Aorta (tissue), 5 donors: ENCODE measurements around the gene TUFT1. TPM values are rescaled to one million over a fixed set of nuclear protein-coding genes. Genes with fewer than 3 reads are reported as not detected.

ENCODE experiments used
- ATAC-seq: fragments of 200-7000 bp; cut with Tn5 transposase; one replicate; pipeline ENCODE4 v1.9.1; 2022; ENCODE audit warnings: moderate library complexity; ENCODE audit not compliant: low FRiP score
- DNase-seq, 2 donors: peaks; one replicate each; pipeline ENCODE4 v3.0.0-alpha.2; 2020
- H3K27ac ChIP-seq, 2 donors: one replicate each; pipeline ENCODE4 v1.5.1; 2013; ENCODE audit warnings: low read length in 2 of 2, mild to moderate bottlenecking in 2 of 2, moderate library complexity in 2 of 2, control low read depth in 1 of 2, inconsistent platforms in 1 of 2, low read depth in 1 of 2
- H3K27me3 ChIP-seq, 2 donors: one replicate each; pipeline ENCODE4 v1.6.1; 2013; ENCODE audit warnings: control low read depth in 1 of 2, low read length in 1 of 2, mild to moderate bottlenecking in 1 of 2, moderate library complexity in 1 of 2; ENCODE audit not compliant: insufficient read depth in 2 of 2, control insufficient read depth in 1 of 2
- H3K36me3 ChIP-seq, 2 donors: one replicate each; pipeline ENCODE4 v1.6.1; 2013; ENCODE audit warnings: control low read depth in 1 of 2, low read length in 1 of 2, mild to moderate bottlenecking in 1 of 2; ENCODE audit not compliant: insufficient read depth in 2 of 2, control insufficient read depth in 1 of 2
- H3K4me1 ChIP-seq, 2 donors: one replicate each; pipeline ENCODE4 v1.6.1; 2013; ENCODE audit warnings: low read length in 2 of 2, control low read depth in 1 of 2, mild to moderate bottlenecking in 1 of 2, moderate library complexity in 1 of 2; ENCODE audit not compliant: insufficient read depth in 2 of 2, control insufficient read depth in 1 of 2
- H3K4me3 ChIP-seq, 2 donors: one replicate each; pipeline ENCODE4 v1.5.1; 2013; ENCODE audit warnings: low read length in 2 of 2, control low read depth in 1 of 2, mild to moderate bottlenecking in 1 of 2
- H3K9me3 ChIP-seq: one replicate; pipeline ENCODE4 v1.6.1; 2013; ENCODE audit warnings: mild to moderate bottlenecking, low read length; ENCODE audit not compliant: control insufficient read depth
- WGBS, 2 donors: extraction: QIAGEN DNeasy Blood & Tissue Kit; methylation state at CpG; one replicate each; pipeline ENCODE4 v1.1.7; 2013; 5-methylcytosine and 5-hydroxymethylcytosine counted together
- intact Hi-C, 2 donors: fragments of 100-400 bp; cut with DNase I; formaldehyde crosslinking; loops; one replicate each; pipeline versions ENCODE4 v1.14.2 to v1.15.0; 2022
- polyA plus RNA-seq, 2 donors: library from polyadenylated mRNA; stranded (reverse); fragments of 200-250 nt; gene quantifications; one replicate each; pipeline ENCODE4 v1.2.3, GENCODE V29; 2013
- total RNA-seq, 2 donors: library from RNA; stranded (reverse); fragmentation: NEBNext Ultra II Directional; extraction: Animal tissue kit (Norgen Biotek cat#: 25700); gene quantifications; one replicate each; pipeline ENCODE4 v1.2.1, GENCODE V29; 2021
- donor health status: healthy with polysubstance abuse.
- donor health status: Bipolar disorder and iron deficiency.
- donor health status: DM: no; HTN: no; CAD: no.
- donor health status: DM: no; HTN: no; CAD: no.
- donor health status: DM: yes; HTN: yes; CAD: no.

The TUFT1 gene
- total and polyA plus RNA-seq, 4 donors, result 3.9 to 11.2 (median 5.5) TPM

- H3K9me3 ChIP-seq, result no peaks in the 10 kb centered on the region
- H3K36me3 ChIP-seq, result no peaks in the 10 kb centered on the region
- DNase-seq, result peak in 1 of 2 donors; percentile 11
- no peak overlapping the region for H3K4me3 ChIP-seq
- intact Hi-C loops, result no loop called here
- ATAC-seq, result no peak
- no peaks in the 10 kb centered on the region for H3K27me3 ChIP-seq
- WGBS, 2 donors, result 82 to 83% methylated on average over 2 of the region's 2 CpGs
- no peak overlapping the region for H3K27ac ChIP-seq
- peaks cover 2 to 6% of the 10 kb centered on the region in 2 donors for H3K4me1 ChIP-seq
These were observed 9.1 kb downstream of the TUFT1 start for GRCh38 chr1:151549199-151549598.

- ATAC-seq, result no peak
- WGBS, 2 donors, result 93 to 98% methylated on average over 4 of the region's 4 CpGs
These were observed 13.6 kb downstream of the TUFT1 start for GRCh38 chr1:151553659-151554058.

DNA sequence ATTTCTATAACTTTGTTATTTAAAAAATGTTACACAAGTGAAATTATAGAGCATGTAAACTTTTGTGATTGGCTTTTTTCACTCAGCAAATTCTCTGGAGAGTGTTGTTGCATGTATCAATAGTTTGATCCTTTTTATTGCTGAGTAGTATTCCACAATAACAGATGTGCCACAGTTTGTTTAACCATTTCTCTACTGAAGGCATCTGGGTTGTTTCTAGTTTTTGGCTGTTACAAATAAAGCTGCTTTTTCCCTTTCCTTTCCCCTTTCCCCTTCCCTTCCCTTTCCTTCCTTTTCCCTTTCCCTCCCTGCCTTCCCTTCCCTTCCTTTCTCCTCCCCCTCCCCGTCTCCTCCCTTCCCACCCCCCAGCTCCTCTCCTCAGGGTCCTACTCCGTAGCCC is 15.9 kb downstream of the TUFT1 start:
- no peak for DNase-seq
- H3K27ac ChIP-seq, result no peak overlapping the region
- H3K4me1 ChIP-seq, result no peaks in the 10 kb centered on the region
- ATAC-seq, result no peak
- no peaks in the 10 kb centered on the region for H3K9me3 ChIP-seq
- WGBS, 2 donors, result 89 to 96% methylated on average over 2 of the region's 2 CpGs
- no peak overlapping the region for H3K4me3 ChIP-seq
- intact Hi-C loops, result no loop called here
- H3K27me3 ChIP-seq, result no peaks in the 10 kb centered on the region
- no peaks in the 10 kb centered on the region for H3K36me3 ChIP-seq

More at GRCh38 chr1:151553659-151554058, 13.6 kb downstream of the TUFT1 start:
- intact Hi-C loops, result no loop called here
- H3K36me3 ChIP-seq, result no peaks in the 10 kb centered on the region
- H3K4me1 ChIP-seq, result peaks cover 2 to 5% of the 10 kb centered on the region in 2 donors
- no peaks in the 10 kb centered on the region for H3K27me3 ChIP-seq
- no peak overlapping the region for H3K4me3 ChIP-seq
- H3K27ac ChIP-seq, result no peak overlapping the region
- DNase-seq, result no peak
- H3K9me3 ChIP-seq, result no peaks in the 10 kb centered on the region

DNA sequence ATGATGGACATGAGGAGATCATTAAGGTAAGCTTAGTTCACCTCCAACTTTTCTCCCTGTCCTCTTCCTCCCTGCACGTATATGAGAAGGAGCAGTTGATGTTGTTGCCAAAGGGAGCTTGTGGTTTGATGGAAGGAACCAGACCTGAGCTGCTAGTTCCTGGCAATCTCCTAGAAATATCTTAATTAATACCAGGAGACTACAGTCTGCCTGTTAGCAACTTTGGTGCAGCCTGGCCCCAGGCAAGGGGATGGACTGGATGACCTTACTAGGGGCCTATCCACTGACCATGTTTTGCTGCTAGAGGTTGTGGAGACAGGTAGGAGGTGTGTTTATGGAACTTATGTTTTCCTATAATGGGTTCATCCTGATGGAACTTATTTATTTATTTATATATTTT is 22.6 kb downstream of the TUFT1 start:
- DNase-seq (no peak), ATAC-seq (no peak)
- no peak overlapping the region for H3K27ac ChIP-seq
- H3K36me3 ChIP-seq, result peaks cover 2 to 7% of the 10 kb centered on the region in 2 donors
- H3K4me3 ChIP-seq, result no peak overlapping the region
- intact Hi-C loops, result no loop called here
- no peaks in the 10 kb centered on the region for H3K9me3 ChIP-seq
- H3K27me3 ChIP-seq, result no peaks in the 10 kb centered on the region
- 83 to 94% methylated on average over 1 of the region's 1 CpG for WGBS, 2 donors
- no peaks in the 10 kb centered on the region for H3K4me1 ChIP-seq

- Histone ChIP-seq H3K36me3 (peaks cover 2 to 7% of the 10 kb centered on the region in 2 donors), H3K27me3 (no peaks in the 10 kb centered on the region), H3K9me3 (no peaks in the 10 kb centered on the region), H3K4me1 (no peaks in the 10 kb centered on the region), H3K4me3 (no peak overlapping the region), H3K27ac (no peak overlapping the region)
- intact Hi-C loops, result no loop called here
- WGBS, 2 donors, result 47% methylated on average over 2 of the region's 2 CpGs
- ATAC-seq (no peak), DNase-seq (no peak)
These were observed 23.3 kb downstream of the TUFT1 start for GRCh38 chr1:151563376-151563775.

DNA sequence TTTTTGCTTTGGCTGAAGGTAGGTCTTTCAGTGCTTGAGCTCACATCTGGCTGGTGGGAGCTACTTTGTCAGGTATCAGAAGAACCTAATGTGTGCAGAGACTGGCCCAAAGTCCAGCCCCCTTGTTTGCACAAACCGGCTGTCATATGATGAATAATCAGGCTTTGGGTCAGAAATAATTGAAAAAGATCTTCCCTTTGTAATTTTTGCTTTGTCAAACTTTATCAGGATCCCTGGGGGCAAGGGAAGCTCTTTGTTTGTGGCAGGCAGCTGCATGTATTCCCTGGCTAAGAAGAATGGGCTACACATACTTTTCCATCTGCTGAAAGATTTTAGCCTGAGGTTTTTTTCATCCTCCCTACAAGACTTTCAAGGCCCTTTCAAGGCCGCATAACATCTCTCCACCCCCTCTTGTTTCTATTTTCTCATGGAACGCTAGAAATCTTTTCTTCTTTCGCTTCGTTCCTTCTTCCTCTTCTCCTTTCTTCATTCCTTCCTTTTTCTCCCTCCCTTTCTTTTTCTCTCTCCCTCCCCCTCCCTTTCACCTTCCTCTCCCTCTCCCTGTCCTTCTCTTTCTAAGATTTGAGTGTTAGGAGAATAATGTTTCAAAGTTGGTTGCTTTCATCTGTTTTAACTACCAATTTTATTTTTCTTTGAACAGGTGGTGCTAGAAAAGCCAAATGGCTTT is 25.5 kb downstream of the TUFT1 start:
- H3K9me3 ChIP-seq, result no peaks in the 10 kb centered on the region
- no peaks in the 10 kb centered on the region for H3K27me3 ChIP-seq
- intact Hi-C loops, result no loop called here
- H3K4me3 ChIP-seq, result no peak overlapping the region
- WGBS, 2 donors, result 62 to 79% methylated on average over 5 of the region's 5 CpGs
- peaks cover 2 to 11% of the 10 kb centered on the region in 2 donors for H3K36me3 ChIP-seq
- no peak for DNase-seq
- no peaks in the 10 kb centered on the region for H3K4me1 ChIP-seq
- no peak overlapping the region for H3K27ac ChIP-seq
- ATAC-seq, result no peak

GRCh38 chr1:151568626-151569088 is 28.5 kb downstream of the TUFT1 start:
- Histone ChIP-seq H3K36me3 (peaks cover 2 to 10% of the 10 kb centered on the region in 2 donors), H3K9me3 (no peaks in the 10 kb centered on the region), H3K4me3 (no peak overlapping the region), H3K27ac (no peak overlapping the region), H3K27me3 (no peaks in the 10 kb centered on the region), H3K4me1 (no peaks in the 10 kb centered on the region)
- intact Hi-C loops, result no loop called here
- ATAC-seq, result no peak
- DNase-seq, result no peak
- 83% methylated on average over 3 of the region's 3 CpGs for WGBS, 2 donors

DNA sequence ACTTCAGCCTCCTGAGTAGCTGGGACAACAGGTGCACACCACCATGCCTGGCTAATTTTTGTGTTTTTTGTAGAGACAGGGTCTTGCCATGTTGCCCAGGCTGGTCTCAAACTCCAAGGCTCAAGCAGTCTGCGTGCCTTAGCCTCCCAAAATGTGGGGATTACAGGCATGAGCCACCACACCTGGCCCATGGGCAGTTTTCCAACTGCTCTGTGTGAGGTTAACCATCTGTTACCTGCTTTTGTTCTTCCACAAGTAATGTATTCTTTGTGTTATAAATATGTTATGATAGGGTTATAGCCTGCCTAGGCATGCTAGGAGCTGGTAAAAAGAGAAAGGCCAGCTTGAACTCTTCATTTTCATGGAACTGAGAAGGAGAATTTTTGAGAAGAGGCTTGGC is 30.7 kb downstream of the TUFT1 start:
- H3K36me3 ChIP-seq, result peaks cover 4 to 11% of the 10 kb centered on the region in 2 donors
- WGBS, 2 donors, result 95 to 96% methylated on average over 1 of the region's 1 CpG
- no peaks in the 10 kb centered on the region for H3K9me3 ChIP-seq
- H3K4me1 ChIP-seq, result no peaks in the 10 kb centered on the region
- no peaks in the 10 kb centered on the region for H3K27me3 ChIP-seq
- no peak overlapping the region for H3K27ac ChIP-seq
- intact Hi-C loops, result no loop called here
- no peak overlapping the region for H3K4me3 ChIP-seq
- DNase-seq (no peak), ATAC-seq (no peak)
